PFSK-1 (cell line): ENCODE measurements around the gene IQSEC2.

Experiments
- POLR2AphosphoS5 ChIP-seq: IDR thresholded peaks from 2 replicates; pipeline ENCODE4 v1.6.1; 2012; ENCODE audit warnings: low read depth, mild to moderate bottlenecking, control low read depth, low read length, moderate library complexity
- TAF1 ChIP-seq: IDR thresholded peaks from 2 replicates; pipeline ENCODE4 v1.6.1; 2012; ENCODE audit warnings: low read length, control low read depth, borderline replicate concordance; ENCODE audit not compliant: insufficient read depth
- TF ChIP-seq, protein P1 (sequence below), 2 experiments: IDR thresholded peaks; 2 replicates each; pipeline versions ENCODE4 v1.6.1 to v1.8.0; 2011 to 2012; ENCODE audit warnings: low read depth in 2 of 2, low read length in 2 of 2, control low read depth in 1 of 2, inconsistent platforms in 1 of 2, mild to moderate bottlenecking in 1 of 2, moderate library complexity in 1 of 2; ENCODE audit not compliant: insufficient read depth in 1 of 2

- TF ChIP-seq, protein P1, sequence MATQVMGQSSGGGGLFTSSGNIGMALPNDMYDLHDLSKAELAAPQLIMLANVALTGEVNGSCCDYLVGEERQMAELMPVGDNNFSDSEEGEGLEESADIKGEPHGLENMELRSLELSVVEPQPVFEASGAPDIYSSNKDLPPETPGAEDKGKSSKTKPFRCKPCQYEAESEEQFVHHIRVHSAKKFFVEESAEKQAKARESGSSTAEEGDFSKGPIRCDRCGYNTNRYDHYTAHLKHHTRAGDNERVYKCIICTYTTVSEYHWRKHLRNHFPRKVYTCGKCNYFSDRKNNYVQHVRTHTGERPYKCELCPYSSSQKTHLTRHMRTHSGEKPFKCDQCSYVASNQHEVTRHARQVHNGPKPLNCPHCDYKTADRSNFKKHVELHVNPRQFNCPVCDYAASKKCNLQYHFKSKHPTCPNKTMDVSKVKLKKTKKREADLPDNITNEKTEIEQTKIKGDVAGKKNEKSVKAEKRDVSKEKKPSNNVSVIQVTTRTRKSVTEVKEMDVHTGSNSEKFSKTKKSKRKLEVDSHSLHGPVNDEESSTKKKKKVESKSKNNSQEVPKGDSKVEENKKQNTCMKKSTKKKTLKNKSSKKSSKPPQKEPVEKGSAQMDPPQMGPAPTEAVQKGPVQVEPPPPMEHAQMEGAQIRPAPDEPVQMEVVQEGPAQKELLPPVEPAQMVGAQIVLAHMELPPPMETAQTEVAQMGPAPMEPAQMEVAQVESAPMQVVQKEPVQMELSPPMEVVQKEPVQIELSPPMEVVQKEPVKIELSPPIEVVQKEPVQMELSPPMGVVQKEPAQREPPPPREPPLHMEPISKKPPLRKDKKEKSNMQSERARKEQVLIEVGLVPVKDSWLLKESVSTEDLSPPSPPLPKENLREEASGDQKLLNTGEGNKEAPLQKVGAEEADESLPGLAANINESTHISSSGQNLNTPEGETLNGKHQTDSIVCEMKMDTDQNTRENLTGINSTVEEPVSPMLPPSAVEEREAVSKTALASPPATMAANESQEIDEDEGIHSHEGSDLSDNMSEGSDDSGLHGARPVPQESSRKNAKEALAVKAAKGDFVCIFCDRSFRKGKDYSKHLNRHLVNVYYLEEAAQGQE (IDR thresholded peaks at IDR 0.05; ENCODE audit: insufficient read depth in 1 of 2, low read depth in 2 of 2, low read length in 2 of 2): no peak
- no peak for TF ChIP-seq TAF1
- no peak for TF ChIP-seq POLR2AphosphoS5
Measured at GRCh38 chrX:53256446-53257041, 24.8 kb downstream of the IQSEC2 start.
